ENCODE results near the gene CELSR1. TPM values are rescaled to one million over a fixed set of nuclear protein-coding genes. Genes with fewer than 3 reads are reported as not detected.

The CELSR1 gene
- total RNA-seq, 3 donors from 2014 or later = 0.96 to 36.7 (median 21.2) TPM

DNA sequence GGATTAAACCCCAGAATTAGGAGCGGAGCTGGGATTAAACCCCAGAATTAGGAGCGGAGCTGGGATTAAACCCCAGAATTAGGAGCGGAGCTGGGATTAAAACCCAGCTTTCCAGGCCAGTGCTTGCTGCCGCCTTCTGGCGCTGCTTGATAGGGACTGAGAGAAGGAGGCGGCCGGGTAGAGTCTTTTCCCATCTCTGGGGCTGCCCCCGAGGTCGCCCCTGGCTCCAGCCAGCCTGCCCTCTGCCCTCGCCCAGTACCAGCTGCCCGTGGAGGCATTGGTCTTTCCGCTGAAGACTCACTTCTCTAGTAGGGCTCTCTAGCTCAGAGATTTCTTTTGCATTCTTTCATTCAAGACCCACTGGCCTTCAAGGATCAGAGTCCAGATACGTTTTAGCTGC is 196.7 kb downstream of the CELSR1 start:
- intact Hi-C loops (cut with DNase I; ENCODE audit: low total_unique reads) = no loop called here
- no peak for DNase-seq (ENCODE audit: low spot score in 2 of 2)
- no peaks in the 10 kb centered on the region for H3K9me3 ChIP-seq
- TF ChIP-seq POLR2AphosphoS5 (IDR thresholded peaks at IDR 0.05) = no peak
- TF ChIP-seq POLR2A (IDR thresholded peaks at IDR 0.05) = no peak
- TF ChIP-seq, protein P1, sequence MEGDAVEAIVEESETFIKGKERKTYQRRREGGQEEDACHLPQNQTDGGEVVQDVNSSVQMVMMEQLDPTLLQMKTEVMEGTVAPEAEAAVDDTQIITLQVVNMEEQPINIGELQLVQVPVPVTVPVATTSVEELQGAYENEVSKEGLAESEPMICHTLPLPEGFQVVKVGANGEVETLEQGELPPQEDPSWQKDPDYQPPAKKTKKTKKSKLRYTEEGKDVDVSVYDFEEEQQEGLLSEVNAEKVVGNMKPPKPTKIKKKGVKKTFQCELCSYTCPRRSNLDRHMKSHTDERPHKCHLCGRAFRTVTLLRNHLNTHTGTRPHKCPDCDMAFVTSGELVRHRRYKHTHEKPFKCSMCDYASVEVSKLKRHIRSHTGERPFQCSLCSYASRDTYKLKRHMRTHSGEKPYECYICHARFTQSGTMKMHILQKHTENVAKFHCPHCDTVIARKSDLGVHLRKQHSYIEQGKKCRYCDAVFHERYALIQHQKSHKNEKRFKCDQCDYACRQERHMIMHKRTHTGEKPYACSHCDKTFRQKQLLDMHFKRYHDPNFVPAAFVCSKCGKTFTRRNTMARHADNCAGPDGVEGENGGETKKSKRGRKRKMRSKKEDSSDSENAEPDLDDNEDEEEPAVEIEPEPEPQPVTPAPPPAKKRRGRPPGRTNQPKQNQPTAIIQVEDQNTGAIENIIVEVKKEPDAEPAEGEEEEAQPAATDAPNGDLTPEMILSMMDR (IDR thresholded peaks at IDR 0.05) = no peak
- no peak overlapping the region for H3K4me3 ChIP-seq
- H3K27ac ChIP-seq = no peak overlapping the region
- H3K36me3 ChIP-seq = peaks cover 8% of the 10 kb centered on the region
- peaks cover 0 to 9% of the 10 kb centered on the region in 2 donors for H3K4me1 ChIP-seq
- no peaks in the 10 kb centered on the region for H3K27me3 ChIP-seq

GRCh38 chr22:46339956-46340355 is 197.5 kb downstream of the CELSR1 start:
- intact Hi-C loops (cut with DNase I; ENCODE audit: low total_unique reads) = no loop called here
- H3K9me3 ChIP-seq = no peaks in the 10 kb centered on the region
- peaks cover 8% of the 10 kb centered on the region for H3K36me3 ChIP-seq
- no peak for DNase-seq (ENCODE audit: low spot score in 2 of 2)
- TF ChIP-seq POLR2AphosphoS5 (IDR thresholded peaks at IDR 0.05) (no peak), POLR2A (IDR thresholded peaks at IDR 0.05) (no peak)
- TF ChIP-seq, protein P1 (IDR thresholded peaks at IDR 0.05) = no peak
- H3K4me1 ChIP-seq = peaks cover 0 to 9% of the 10 kb centered on the region in 2 donors
- no peaks in the 10 kb centered on the region for H3K27me3 ChIP-seq
- H3K27ac ChIP-seq = no peak overlapping the region
- no peak overlapping the region for H3K4me3 ChIP-seq

GRCh38 chr22:46338636-46339035 is 198.8 kb downstream of the CELSR1 start:
- H3K27me3 ChIP-seq = no peaks in the 10 kb centered on the region
- H3K4me1 ChIP-seq = peaks cover 0 to 9% of the 10 kb centered on the region in 2 donors
- no peaks in the 10 kb centered on the region for H3K9me3 ChIP-seq
- intact Hi-C loops (cut with DNase I; ENCODE audit: low total_unique reads) = no loop called here
- DNase-seq (ENCODE audit: low spot score in 2 of 2) = no peak
- no peak for TF ChIP-seq POLR2A (IDR thresholded peaks at IDR 0.05)
- TF ChIP-seq POLR2AphosphoS5 (IDR thresholded peaks at IDR 0.05) = no peak
- TF ChIP-seq, protein P1 (IDR thresholded peaks at IDR 0.05) = no peak
- no peak overlapping the region for H3K27ac ChIP-seq
- no peak overlapping the region for H3K4me3 ChIP-seq
- peaks cover 8% of the 10 kb centered on the region for H3K36me3 ChIP-seq

- intact Hi-C loops (cut with DNase I; ENCODE audit: low total_unique reads) = no loop called here
- H3K27me3 ChIP-seq = no peaks in the 10 kb centered on the region
- no peak for DNase-seq (ENCODE audit: low spot score in 2 of 2)
- peaks cover 8% of the 10 kb centered on the region for H3K36me3 ChIP-seq
- TF ChIP-seq, protein P1 (IDR thresholded peaks at IDR 0.05) = no peak
- TF ChIP-seq POLR2A (IDR thresholded peaks at IDR 0.05) (no peak), POLR2AphosphoS5 (IDR thresholded peaks at IDR 0.05) (no peak)
- no peaks in the 10 kb centered on the region for H3K9me3 ChIP-seq
- peaks cover 0 to 9% of the 10 kb centered on the region in 2 donors for H3K4me1 ChIP-seq
- H3K4me3 ChIP-seq = no peak overlapping the region
- no peak overlapping the region for H3K27ac ChIP-seq
These were observed 199.6 kb downstream of the CELSR1 start for GRCh38 chr22:46337870-46338269.

DNA sequence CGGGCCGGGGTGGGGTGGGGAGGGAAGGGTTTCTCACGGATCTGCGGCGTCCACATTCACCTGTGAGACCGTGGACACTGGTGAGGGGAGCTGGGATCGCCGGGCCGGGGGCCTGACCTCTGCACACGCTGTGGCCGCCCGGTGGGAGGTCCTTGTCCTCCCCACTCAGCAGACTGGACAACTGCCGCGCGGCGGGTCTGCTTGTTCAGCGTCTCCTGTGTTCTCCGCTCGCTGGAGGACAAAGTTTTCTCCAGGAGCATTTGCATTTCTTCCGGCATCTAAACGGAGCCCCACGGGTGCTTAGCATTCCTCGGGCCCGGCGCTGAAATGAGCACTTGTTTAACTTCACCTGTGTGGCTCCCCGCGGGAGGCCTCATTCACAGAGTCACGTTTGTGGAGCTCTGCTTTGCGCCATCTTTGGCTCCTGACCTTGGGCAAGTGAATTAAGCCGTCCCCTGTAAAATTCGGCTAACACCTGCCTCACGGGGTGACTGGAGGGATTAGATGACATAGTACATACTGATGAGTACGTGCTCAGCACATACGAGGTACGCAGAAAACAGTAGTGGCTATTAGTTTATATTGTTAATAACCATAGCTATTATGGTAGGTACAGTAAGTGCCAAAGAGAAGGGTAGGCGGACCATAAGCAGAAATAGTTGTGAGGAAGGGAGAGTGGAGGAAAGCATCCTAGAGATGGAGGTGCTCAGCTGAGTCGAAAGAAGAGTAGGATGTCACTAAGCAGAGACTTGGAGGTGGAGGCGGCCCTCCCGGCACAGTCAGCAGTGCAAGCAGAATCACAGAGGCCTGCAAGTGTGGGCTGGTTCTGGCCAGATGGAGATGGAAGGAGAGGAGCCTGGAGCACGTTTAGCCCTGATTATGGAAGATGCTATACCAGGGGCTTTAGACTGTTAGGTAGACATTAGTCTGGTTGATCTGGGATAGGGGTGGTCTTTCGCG is 201.0 kb downstream of the CELSR1 start:
- Histone ChIP-seq H3K27ac (peak overlapping the region; percentile 91 to 92), H3K9me3 (no peaks in the 10 kb centered on the region), H3K4me1 (peaks cover 0 to 9% of the 10 kb centered on the region in 2 donors), H3K27me3 (no peaks in the 10 kb centered on the region), H3K36me3 (peaks cover 8% of the 10 kb centered on the region), H3K4me3 (peak overlapping the region; percentile 92 to 99 (median 93))
- intact Hi-C loops (cut with DNase I; ENCODE audit: low total_unique reads) = no loop called here
- TF ChIP-seq POLR2A (IDR thresholded peaks at IDR 0.05) (no peak), POLR2AphosphoS5 (IDR thresholded peaks at IDR 0.05) (no peak)
- TF ChIP-seq, protein P1 (IDR thresholded peaks at IDR 0.05) = no peak
- no peak for DNase-seq (ENCODE audit: low spot score in 2 of 2)
